Measurements from ENCODE around the gene GAPVD1. TPM values are rescaled to one million over a fixed set of nuclear protein-coding genes. Genes with fewer than 3 reads are reported as not detected.

Gene GAPVD1
- total RNA-seq, 2 experiments from 2014 or later: 74.1 to 82.2 TPM

DNA sequence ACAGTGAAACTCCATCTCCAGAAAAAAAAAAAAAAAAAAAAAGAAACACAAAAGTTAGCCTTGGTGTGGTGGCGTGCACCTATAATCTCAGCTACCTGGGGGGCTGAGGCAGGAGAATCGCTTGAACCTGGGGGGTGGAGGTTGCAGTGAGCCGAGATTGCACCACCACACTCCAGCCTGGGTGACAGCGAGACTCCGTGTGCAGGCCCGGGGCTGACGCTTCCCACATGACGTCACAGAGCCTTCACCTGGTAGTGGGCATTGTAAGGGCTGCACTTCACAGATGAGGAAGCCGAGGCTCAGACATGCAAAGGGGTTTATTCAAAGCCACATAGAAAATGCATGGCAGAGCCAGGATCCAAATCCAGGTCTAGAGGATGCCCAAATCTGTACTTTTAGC, 114.2 kb downstream of the GAPVD1 start:
- ChIA-PET CTCF (no interaction called here), POLR2A (no interaction called here)
- intact Hi-C loops (cut with DNase I, micrococcal nuclease): loop anchor here in 1 of 2 experiments (2.0 kb wide), 1 partner anchor 663 kb away; no protein-coding TSS in a partner anchor
- TF ChIP-seq, protein P1, sequence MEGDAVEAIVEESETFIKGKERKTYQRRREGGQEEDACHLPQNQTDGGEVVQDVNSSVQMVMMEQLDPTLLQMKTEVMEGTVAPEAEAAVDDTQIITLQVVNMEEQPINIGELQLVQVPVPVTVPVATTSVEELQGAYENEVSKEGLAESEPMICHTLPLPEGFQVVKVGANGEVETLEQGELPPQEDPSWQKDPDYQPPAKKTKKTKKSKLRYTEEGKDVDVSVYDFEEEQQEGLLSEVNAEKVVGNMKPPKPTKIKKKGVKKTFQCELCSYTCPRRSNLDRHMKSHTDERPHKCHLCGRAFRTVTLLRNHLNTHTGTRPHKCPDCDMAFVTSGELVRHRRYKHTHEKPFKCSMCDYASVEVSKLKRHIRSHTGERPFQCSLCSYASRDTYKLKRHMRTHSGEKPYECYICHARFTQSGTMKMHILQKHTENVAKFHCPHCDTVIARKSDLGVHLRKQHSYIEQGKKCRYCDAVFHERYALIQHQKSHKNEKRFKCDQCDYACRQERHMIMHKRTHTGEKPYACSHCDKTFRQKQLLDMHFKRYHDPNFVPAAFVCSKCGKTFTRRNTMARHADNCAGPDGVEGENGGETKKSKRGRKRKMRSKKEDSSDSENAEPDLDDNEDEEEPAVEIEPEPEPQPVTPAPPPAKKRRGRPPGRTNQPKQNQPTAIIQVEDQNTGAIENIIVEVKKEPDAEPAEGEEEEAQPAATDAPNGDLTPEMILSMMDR (IDR thresholded peaks at IDR 0.05): no peak
- Histone ChIP-seq H3K9me3 (ENCODE audit: control insufficient read depth in 1 of 2, insufficient read depth in 1 of 2, low read length in 2 of 2) (no peaks in the 10 kb centered on the region), H3K36me3 (ENCODE audit: insufficient read depth, low read length) (no peaks in the 10 kb centered on the region), H3K27me3 (ENCODE audit: control insufficient read depth in 1 of 2, insufficient read depth in 2 of 2, low read length in 2 of 2) (peaks cover 0 to 5% of the 10 kb centered on the region in 2 experiments), H3K27ac (ENCODE audit: low read depth in 1 of 2, low read length in 2 of 2) (no peak overlapping the region), H3K4me1 (ENCODE audit: insufficient read depth, low read length) (peaks cover 10% of the 10 kb centered on the region), H3K4me3 (ENCODE audit: low read length) (no peak overlapping the region)
- no peak overlapping the region for H3K4me3 Mint-ChIP-seq
- ATAC-seq (ENCODE audit: poor library complexity) (no peak), DNase-seq (no peak)
- no peak overlapping the region for H3K27ac Mint-ChIP-seq
- no peaks in the 10 kb centered on the region for H3K36me3 Mint-ChIP-seq (ENCODE audit: low read depth)
- H3K4me1 Mint-ChIP-seq (ENCODE audit: low read depth): peaks cover 6% of the 10 kb centered on the region
- peaks cover 21% of the 10 kb centered on the region for H3K27me3 Mint-ChIP-seq
- H3K9me3 Mint-ChIP-seq: no peaks in the 10 kb centered on the region

GRCh38 chr9:125376261-125377226, 114.9 kb downstream of the GAPVD1 start:
- CTCF ChIA-PET: no interaction called here
- DNase-seq: no peak

GRCh38 chr9:125377584-125378250, 116.1 kb downstream of the GAPVD1 start:
- ATAC-seq (ENCODE audit: poor library complexity): no peak
- ChIA-PET CTCF (no interaction called here), POLR2A (no interaction called here)
- Histone ChIP-seq H3K27me3 (ENCODE audit: control insufficient read depth in 1 of 2, insufficient read depth in 2 of 2, low read length in 2 of 2) (peaks cover 0 to 5% of the 10 kb centered on the region in 2 experiments), H3K9me3 (ENCODE audit: control insufficient read depth in 1 of 2, insufficient read depth in 1 of 2, low read length in 2 of 2) (no peaks in the 10 kb centered on the region), H3K4me3 (ENCODE audit: low read length) (no peak overlapping the region), H3K36me3 (ENCODE audit: insufficient read depth, low read length) (no peaks in the 10 kb centered on the region), H3K4me1 (ENCODE audit: insufficient read depth, low read length) (peaks cover 10% of the 10 kb centered on the region), H3K27ac (ENCODE audit: low read depth in 1 of 2, low read length in 2 of 2) (no peak overlapping the region)
- H3K9me3 Mint-ChIP-seq: no peaks in the 10 kb centered on the region
- intact Hi-C loops (cut with DNase I, micrococcal nuclease): no loop called here
- H3K27ac Mint-ChIP-seq: no peak overlapping the region
- TF ChIP-seq, protein P1 (IDR thresholded peaks at IDR 0.05): no peak
- H3K4me1 Mint-ChIP-seq (ENCODE audit: low read depth): peaks cover 6% of the 10 kb centered on the region
- no peak overlapping the region for H3K4me3 Mint-ChIP-seq
- no peak for DNase-seq
- H3K36me3 Mint-ChIP-seq (ENCODE audit: low read depth): no peaks in the 10 kb centered on the region
- peaks cover 21% of the 10 kb centered on the region for H3K27me3 Mint-ChIP-seq

More at GRCh38 chr9:125376261-125377226, 114.9 kb downstream of the GAPVD1 start:
- H3K4me1 ChIP-seq (ENCODE audit: insufficient read depth, low read length): peaks cover 10% of the 10 kb centered on the region
- intact Hi-C loops (cut with DNase I, micrococcal nuclease): no loop called here
- H3K36me3 ChIP-seq (ENCODE audit: insufficient read depth, low read length): no peaks in the 10 kb centered on the region
- TF ChIP-seq, protein P1 (IDR thresholded peaks at IDR 0.05): no peak
- Mint-ChIP-seq H3K36me3 (ENCODE audit: low read depth) (no peaks in the 10 kb centered on the region), H3K4me1 (ENCODE audit: low read depth) (peaks cover 6% of the 10 kb centered on the region), H3K4me3 (no peak overlapping the region), H3K27ac (no peak overlapping the region), H3K27me3 (peaks cover 21% of the 10 kb centered on the region), H3K9me3 (no peaks in the 10 kb centered on the region)
- peaks cover 0 to 5% of the 10 kb centered on the region in 2 experiments for H3K27me3 ChIP-seq (ENCODE audit: control insufficient read depth in 1 of 2, insufficient read depth in 2 of 2, low read length in 2 of 2)
- no peaks in the 10 kb centered on the region for H3K9me3 ChIP-seq (ENCODE audit: control insufficient read depth in 1 of 2, insufficient read depth in 1 of 2, low read length in 2 of 2)
- H3K27ac ChIP-seq (ENCODE audit: low read depth in 1 of 2, low read length in 2 of 2): no peak overlapping the region
- POLR2A ChIA-PET: no interaction called here
- ATAC-seq (ENCODE audit: poor library complexity): no peak
- H3K4me3 ChIP-seq (ENCODE audit: low read length): no peak overlapping the region

Data from CD4-positive, alpha-beta T cell (primary cell).